Renal cortex interstitium (tissue), 11 donors: ENCODE measurements around the gene OTUD3. TPM values are rescaled to one million over a fixed set of nuclear protein-coding genes. Genes with fewer than 3 reads are reported as not detected.
"Not testable (repeated sequence)": the region's sequence is repeated elsewhere in the genome, so short reads cannot be mapped to it uniquely, and the experiment has no call there.

ENCODE experiments used
- DNase-seq, 11 donors: peaks; one replicate each; pipeline ENCODE4 v3.0.0-alpha.2; 2013; ENCODE audit warnings: low read depth in 9 of 11, low spot score in 4 of 11; ENCODE audit errors: extremely low read depth in 1 of 11
- polyA plus RNA-seq, 3 donors: library from polyadenylated mRNA; unstranded; fragments of 120-200 nt; gene quantifications; one replicate each; pipeline ENCODE4 v1.2.1, GENCODE V29; 2013; ENCODE audit not compliant: insufficient read length in 3 of 3

The OTUD3 gene
- polyA plus RNA-seq, 3 donors: 14.0 to 24.7 (median 16.5) TPM

GRCh38 chr1:19862944-19863343 is 19.3 kb upstream of the OTUD3 start:
- no peak for DNase-seq

GRCh38 chr1:19864570-19865160 is 17.5 kb upstream of the OTUD3 start:
- no peak for DNase-seq

GRCh38 chr1:19866029-19866428 is 16.2 kb upstream of the OTUD3 start:
- no peak for DNase-seq

DNA sequence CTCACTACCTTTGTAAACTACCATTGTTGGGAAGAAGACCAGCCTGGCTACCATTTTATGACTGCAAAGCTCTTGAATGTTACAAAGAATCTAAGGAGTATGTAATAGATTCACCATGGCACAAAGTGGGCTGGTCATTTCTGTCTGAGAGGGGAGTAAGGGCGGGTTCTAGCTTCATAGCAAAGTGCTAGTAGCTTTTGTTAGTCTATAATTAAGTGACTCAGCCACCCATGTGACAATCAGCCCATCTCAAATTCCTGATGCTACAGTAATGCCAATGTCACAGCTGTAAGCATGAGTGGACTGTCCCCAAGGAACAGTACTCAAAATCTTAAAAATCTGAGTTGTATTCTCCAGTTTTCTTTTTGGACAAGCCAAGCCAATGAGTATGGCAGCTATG is 15.4 kb upstream of the OTUD3 start:
- peak in 1 of 11 donors; percentile 30 for DNase-seq

GRCh38 chr1:19868575-19868974 is 13.6 kb upstream of the OTUD3 start:
- DNase-seq: not testable (repeated sequence)

DNA sequence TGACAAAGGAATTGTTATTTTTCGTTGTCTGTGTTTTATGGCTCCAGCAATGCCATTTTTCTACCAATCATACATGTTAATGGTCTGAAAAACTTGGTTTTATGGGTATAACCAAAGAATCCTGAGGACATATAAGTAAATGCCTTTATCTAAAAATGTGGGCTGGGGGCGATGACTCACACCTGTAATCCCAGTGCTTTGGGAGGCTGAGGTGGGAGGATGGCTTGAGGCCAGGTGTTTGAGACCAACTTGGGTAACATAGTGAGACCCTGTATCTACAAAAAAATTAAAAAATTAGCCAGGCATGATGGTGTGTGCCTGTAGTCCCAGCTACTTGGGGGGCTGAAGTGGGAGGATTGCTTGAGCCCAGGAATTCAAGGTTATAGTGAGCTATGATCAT is 12.7 kb upstream of the OTUD3 start:
- DNase-seq: not testable (repeated sequence)

DNA sequence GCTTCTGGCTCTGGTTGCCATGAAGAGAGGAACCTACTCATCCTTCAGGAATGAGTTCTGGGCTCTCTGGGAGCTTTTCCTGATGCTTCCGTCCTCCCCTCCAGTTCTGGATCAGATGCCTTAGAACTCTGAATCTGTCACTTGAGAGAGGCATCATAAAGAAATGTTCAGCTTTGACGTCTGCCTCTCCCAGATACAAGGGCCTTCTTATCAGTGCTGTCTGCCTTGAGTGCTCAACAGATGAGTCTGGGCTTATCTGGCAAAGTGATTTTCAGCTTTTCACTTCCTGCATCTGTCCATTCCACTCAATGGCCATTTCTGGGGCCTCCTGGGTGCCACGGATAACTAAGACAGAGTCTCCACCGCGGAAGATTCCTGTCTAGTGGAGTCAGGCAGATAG is 12.3 kb upstream of the OTUD3 start:
- no peak for DNase-seq

- no peak for DNase-seq
Observed at GRCh38 chr1:19872190-19872589, 10.0 kb upstream of the OTUD3 start.

GRCh38 chr1:19877181-19877750 is 4.9 kb upstream of the OTUD3 start:
- no peak for DNase-seq

DNA sequence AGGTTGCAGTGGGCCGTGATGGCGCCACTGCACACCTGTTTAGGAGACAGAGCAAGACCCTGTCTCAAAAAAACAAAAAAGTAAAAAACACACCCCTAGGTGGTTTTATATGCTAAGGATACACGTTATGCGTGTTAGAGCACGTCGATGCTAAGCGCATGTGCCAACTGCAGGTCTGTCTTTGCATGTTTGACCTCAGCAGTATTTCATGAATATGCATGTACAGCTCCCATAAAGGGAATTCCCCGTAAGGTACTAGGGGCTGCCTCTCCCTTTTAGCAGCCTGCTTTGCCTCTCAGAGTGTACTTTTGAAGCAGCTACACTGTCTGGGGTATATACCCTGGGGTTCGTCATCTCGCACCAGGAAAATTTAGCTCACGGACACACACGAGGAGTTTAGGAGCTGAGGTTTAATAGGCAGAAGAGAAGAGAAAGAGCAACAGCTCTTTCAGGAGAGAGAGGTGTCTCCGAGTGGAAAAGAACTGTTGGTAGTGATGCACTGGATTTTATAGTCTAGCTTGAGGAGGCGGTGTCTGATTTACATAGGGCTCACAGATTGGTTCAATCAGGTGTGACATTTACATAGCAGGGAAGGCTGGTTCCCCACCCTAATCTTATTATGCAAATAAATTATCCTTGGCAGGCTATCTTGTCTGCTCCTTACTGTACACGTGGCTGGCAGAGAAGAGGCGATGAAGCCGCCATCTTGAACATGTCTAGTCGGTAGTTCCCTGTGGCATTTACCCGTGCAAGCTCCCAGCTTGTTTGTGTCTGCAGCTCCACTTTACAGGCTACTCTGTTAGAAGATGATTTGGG is 4.2 kb upstream of the OTUD3 start:
- DNase-seq: peak in 1 of 11 donors; percentile 5

GRCh38 chr1:19878637-19878985 is 3.6 kb upstream of the OTUD3 start:
- peak in 1 of 11 donors; percentile 12 for DNase-seq

DNA sequence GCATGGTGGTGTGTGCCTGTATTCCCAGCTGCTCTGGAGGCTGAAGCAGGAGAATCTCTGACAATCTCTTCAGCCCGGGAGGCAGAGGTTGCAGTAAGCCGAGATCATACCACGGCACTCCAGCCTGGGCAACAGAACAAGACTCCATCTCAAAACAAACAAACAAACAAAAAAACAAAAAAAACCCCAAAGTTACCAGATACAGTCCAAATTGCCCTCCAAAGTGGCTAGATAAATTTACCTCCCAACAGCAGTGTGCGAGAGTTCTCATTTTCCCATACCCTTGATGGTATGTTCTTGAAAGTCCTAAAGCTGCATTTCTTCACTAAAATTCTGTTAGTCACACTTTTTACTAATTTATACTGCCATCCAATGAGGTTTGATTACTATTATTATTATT is 3.0 kb upstream of the OTUD3 start:
- DNase-seq: no peak

GRCh38 chr1:19879661-19880060 is 2.5 kb upstream of the OTUD3 start:
- DNase-seq: peak in 2 of 11 donors; percentile 32 to 38

DNA sequence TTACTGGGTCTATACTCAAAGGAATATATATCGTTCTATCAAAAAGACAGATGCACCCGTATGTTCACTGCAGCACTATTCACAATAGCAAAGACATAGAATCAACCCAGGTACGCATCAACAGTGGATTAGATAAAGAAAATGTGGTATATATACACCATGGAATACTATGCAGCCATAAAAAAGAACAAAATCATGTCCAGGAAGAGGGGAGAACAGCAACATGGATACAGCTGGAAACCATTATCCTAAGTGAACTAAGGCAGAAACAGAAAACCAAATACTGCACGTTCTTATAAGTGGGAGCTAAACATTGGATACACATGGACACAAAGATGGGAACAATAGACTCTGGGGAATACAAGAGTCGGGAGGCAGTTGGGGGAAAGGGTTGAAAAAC is 1.4 kb upstream of the OTUD3 start:
- not testable (repeated sequence) for DNase-seq

GRCh38 chr1:19884312-19884711 is 2.1 kb downstream of the OTUD3 start:
- no peak for DNase-seq

DNA sequence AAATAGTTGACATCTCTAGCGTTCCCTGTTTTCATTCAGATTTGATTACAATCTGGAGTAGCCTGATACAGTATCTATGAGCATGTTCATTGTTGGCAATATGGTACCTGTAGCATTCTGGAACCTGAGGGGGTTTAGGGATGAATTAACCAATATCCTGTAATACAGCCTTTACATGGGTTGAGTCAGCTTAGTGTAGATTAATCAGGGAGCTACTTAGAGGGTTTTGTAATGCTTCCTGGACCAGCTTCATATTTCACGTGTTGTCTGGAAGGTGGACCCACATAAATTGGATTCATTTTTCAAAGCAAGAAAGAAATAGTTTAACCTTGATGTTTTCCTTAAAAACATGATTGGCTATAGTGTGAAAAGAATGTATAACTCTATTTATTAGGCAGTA is 3.6 kb downstream of the OTUD3 start:
- DNase-seq: no peak

DNA sequence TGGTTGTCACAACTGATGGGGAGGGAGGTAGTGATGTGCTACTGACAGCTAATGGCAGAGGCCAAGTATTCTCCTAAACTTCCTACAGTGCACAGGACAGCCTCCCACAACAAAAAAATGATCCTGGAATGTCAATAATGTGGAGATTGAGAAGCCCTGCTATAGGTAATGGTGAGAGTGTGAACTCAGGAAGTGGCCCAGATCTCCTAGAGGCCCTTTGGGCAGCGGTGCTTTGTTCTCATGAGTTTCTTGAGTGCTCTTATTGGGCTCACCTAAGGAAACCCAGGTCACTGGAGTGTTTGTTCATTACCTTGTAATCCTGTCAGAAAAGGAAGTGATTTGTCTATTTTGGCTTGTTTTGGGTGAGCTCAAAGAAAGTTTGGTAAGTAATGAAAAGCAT is 5.9 kb downstream of the OTUD3 start:
- no peak for DNase-seq

- no peak for DNase-seq
Observed at GRCh38 chr1:19889656-19890055, 7.5 kb downstream of the OTUD3 start.

DNA sequence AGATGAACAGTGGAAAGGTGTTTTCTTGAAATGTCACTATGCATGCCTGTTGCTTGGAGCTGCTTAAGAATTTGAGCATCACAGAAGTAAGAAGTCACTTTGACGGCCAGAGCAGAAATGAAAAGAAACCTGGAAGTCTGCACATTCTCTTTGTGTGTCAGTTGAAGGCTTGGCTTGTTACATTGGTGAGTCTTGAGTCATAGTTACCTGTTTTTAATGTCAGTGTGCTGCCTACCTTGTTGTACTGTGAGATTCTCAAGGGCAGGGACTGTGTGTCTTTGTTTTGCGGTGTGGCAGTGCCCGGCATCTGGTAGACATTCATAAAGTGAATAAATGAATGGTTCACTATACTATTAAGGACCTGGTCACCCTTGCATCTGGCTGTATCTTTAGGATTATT is 9.9 kb downstream of the OTUD3 start:
- no peak for DNase-seq

- no peak for DNase-seq
Observed at GRCh38 chr1:19892628-19893168, 10.5 kb downstream of the OTUD3 start.
